ENCODE data around the gene ST6GAL1. TPM values are rescaled to one million over a fixed set of nuclear protein-coding genes. Genes with fewer than 3 reads are reported as not detected.
"Not testable (repeated sequence)": the region's sequence is repeated elsewhere in the genome, so short reads cannot be mapped to it uniquely, and the experiment has no call there.

The ST6GAL1 gene
- total RNA-seq, 4 donors from 2014 or later = 18.0 to 32.2 (median 20.9) TPM

DNA sequence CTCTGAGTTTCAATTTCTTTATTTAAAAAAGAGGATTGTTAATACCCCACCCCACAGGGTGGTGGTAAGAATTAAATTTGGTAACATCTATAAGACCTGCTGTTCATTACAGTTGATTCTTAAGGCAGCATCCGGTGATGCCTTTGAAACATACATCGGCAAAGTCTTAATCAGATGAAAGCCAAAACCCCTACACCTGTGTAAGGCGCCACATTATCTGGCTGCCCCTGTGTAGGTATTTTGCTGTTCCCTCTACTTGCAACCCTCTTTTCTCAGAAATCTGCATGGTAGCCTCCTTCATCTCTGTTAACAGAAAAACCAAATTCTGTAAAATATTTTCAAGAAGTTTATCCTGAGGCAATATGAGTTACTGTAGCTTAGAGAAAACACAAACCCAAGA lies 90.0 kb downstream of the ST6GAL1 start:
- ATAC-seq = no peak
- 94 to 100% methylated on average over 3 of the region's 3 CpGs for WGBS, 2 donors (ENCODE audit: low coverage in 1 of 2)

DNA sequence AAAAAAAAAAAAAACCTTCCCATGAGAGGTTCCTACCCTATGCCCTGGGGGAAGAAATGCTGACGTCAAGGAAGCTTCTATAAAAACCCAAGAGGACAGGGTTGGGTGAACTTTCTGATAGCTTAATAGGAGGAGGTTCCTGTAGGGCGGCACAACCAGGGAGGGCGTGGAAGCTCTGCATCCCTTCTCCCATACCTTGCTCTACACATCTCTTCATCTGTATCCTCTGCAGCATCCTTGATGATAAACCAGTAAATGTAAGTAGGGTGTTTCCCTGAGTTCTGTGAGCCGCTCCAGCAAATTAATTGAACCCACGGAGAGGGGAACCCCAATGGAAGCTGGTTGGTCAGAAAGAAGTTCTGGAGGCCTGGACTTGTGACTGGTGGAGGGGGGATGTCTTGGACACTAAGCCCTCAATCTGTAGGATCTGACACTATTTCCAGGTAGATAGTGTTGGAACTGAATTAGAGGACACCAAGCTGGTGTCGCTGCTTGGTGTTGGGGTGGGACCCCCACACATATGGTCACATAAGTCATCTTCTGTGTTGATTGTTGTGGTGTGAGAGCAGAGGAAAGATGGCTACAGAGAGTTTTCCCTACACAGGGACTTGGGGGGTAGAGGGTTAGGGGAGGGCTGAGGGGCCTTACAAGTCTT lies 91.5 kb downstream of the ST6GAL1 start:
- no peaks in the 10 kb centered on the region for H3K4me1 ChIP-seq
- H3K36me3 ChIP-seq = no peaks in the 10 kb centered on the region
- 89 to 93% methylated on average over 5 to 6 of the region's 6 CpGs for WGBS, 2 donors (ENCODE audit: low coverage in 1 of 2)
- no peaks in the 10 kb centered on the region for H3K9me3 ChIP-seq
- ATAC-seq = no peak
- H3K27ac ChIP-seq = no peak overlapping the region
- TF ChIP-seq EP300 (IDR thresholded peaks at IDR 0.05) (no peak), POLR2A (IDR thresholded peaks at IDR 0.05) (no peak)
- H3K4me3 ChIP-seq = no peak overlapping the region
- no peaks in the 10 kb centered on the region for H3K27me3 ChIP-seq

More for the DNA sequence above, 90.0 kb downstream of the ST6GAL1 start:
- no peak overlapping the region for H3K4me3 ChIP-seq
- H3K9me3 ChIP-seq = no peaks in the 10 kb centered on the region
- no peak overlapping the region for H3K27ac ChIP-seq
- no peaks in the 10 kb centered on the region for H3K36me3 ChIP-seq
- TF ChIP-seq POLR2AphosphoS5 (IDR thresholded peaks at IDR 0.05) = no peak
- TF ChIP-seq POLR2A (IDR thresholded peaks at IDR 0.05) = no peak
- TF ChIP-seq, protein P1, sequence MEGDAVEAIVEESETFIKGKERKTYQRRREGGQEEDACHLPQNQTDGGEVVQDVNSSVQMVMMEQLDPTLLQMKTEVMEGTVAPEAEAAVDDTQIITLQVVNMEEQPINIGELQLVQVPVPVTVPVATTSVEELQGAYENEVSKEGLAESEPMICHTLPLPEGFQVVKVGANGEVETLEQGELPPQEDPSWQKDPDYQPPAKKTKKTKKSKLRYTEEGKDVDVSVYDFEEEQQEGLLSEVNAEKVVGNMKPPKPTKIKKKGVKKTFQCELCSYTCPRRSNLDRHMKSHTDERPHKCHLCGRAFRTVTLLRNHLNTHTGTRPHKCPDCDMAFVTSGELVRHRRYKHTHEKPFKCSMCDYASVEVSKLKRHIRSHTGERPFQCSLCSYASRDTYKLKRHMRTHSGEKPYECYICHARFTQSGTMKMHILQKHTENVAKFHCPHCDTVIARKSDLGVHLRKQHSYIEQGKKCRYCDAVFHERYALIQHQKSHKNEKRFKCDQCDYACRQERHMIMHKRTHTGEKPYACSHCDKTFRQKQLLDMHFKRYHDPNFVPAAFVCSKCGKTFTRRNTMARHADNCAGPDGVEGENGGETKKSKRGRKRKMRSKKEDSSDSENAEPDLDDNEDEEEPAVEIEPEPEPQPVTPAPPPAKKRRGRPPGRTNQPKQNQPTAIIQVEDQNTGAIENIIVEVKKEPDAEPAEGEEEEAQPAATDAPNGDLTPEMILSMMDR (IDR thresholded peaks at IDR 0.05) = no peak
- TF ChIP-seq EP300 (IDR thresholded peaks at IDR 0.05) = no peak
- H3K4me1 ChIP-seq = no peaks in the 10 kb centered on the region
- no peaks in the 10 kb centered on the region for H3K27me3 ChIP-seq

DNA sequence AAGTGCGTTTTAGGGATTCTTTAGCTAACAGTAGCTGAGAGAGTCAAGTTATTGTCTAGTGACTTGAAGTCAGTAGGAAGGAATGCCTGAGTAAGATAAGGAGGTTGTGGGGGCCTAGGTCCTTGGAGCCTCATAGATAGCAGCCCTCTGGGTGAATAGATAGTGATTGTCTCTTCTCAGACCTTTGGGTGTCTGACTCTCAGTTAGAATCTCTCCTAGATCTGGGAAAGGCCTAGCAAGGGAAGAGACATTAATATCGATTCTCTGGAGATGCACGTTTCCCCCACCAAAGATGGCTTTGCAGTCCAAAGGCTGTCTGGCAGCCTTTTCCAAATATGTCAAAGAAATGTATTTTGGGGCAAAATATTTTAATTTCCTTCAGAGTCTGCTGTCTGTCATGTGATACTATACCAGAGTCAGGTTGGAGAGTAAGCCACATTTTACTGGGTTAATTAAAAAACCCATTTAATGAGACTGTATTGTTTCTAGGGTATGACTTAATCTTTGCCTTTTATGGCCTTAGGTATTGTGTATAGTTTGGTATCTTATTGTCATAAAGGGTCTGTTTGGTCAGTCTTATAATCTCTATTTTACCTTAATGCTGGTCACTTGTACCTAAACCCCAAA lies 92.2 kb downstream of the ST6GAL1 start:
- no peak for TF ChIP-seq EP300 (IDR thresholded peaks at IDR 0.05)
- Histone ChIP-seq H3K9me3 (no peaks in the 10 kb centered on the region), H3K36me3 (no peaks in the 10 kb centered on the region), H3K27me3 (no peaks in the 10 kb centered on the region), H3K27ac (no peak overlapping the region), H3K4me1 (no peaks in the 10 kb centered on the region), H3K4me3 (no peak overlapping the region)
- WGBS, 2 donors (ENCODE audit: low coverage in 1 of 2) = 83 to 87% methylated on average over 3 of the region's 3 CpGs
- no peak for ATAC-seq

DNA sequence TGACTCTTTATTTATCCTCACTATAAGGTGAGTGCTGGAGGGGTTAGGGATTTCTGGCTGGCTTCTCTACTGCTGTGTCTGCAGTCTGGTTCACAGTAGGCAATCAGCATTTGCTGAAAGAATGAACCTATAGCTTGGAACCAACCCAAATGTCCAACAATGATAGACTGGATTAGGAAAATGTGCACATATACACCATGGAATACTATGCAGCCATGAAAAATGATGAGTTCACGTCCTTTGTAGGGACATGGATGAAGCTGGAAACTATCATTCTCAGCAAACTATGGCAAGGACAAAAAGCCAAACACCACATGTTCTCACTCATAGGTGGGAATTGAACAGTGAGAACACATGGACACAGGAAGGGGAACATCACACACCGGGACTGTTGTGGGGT lies 93.0 kb downstream of the ST6GAL1 start:
- H3K27ac ChIP-seq = not testable (repeated sequence)

DNA sequence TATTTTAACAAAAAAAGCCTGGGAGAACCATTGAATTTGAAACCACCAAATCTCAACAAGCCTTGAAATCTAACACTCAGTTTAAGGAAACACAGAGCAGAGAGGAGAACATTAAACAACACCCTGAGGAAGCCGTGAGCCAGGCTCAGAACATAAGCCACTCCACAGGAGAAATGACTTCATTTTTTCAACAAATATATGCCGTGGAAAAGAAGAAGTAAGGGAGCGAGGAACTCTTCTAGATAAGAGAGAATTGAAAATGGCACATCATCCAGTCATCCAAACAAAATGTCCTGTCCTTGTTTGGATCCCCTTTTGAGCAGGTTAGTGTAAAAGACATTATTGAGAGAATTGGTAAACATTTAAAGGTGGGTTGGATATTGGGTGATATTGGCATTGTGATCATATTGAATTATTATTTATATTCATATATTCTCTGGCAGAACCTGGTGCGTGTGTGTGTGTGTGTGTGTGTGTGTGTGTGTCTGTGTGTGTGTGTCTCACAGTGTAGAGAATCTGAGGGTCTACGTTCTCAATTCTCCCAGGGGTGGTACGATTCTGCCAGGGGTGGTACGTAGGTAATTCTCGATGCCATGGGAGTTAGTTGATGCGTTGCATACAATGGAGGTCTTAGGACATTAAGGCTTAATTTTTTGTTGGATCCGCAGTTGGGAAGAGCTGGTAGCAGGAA lies 94.4 kb downstream of the ST6GAL1 start:
- no peak for ATAC-seq
- Histone ChIP-seq H3K27ac (peak overlapping the region in 1 of 4 donors; percentile 2), H3K27me3 (no peaks in the 10 kb centered on the region), H3K9me3 (no peaks in the 10 kb centered on the region), H3K4me1 (no peaks in the 10 kb centered on the region), H3K4me3 (no peak overlapping the region), H3K36me3 (no peaks in the 10 kb centered on the region)
- WGBS, 2 donors (ENCODE audit: low coverage in 1 of 2) = 70 to 72% methylated on average over 8 to 10 of the region's 10 CpGs
- TF ChIP-seq EP300 (IDR thresholded peaks at IDR 0.05) (no peak), POLR2AphosphoS5 (IDR thresholded peaks at IDR 0.05) (no peak), POLR2A (IDR thresholded peaks at IDR 0.05) (no peak)
- TF ChIP-seq, protein P1 (IDR thresholded peaks at IDR 0.05) = no peak

More for the DNA sequence above, 93.0 kb downstream of the ST6GAL1 start:
- H3K4me3 ChIP-seq, ATAC-seq, H3K9me3 ChIP-seq, H3K4me1 ChIP-seq, H3K27me3 ChIP-seq, H3K36me3 ChIP-seq: not testable (repeated sequence)
- WGBS, 2 donors (ENCODE audit: low coverage in 1 of 2) = 90 to 92% methylated on average over 2 of the region's 2 CpGs

DNA sequence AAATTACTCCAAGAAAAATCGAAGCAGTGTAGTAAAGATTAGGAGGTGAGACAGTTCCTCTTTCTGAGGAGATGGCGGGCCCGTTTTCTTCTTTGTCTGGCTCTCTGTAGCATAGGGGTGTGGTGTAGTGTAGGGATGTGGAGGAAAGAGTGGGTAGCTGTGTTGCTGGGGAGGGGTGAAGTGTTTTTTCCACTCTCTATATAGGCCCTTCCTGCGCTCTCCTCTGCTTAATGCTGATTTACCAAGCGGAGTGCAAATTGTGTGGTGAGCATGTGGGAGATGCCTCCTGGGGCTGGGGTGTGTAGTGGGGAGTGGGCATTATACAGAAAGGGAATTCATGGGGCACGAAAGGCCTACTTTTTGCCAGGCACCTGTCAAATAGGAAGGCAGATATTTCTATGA lies 94.9 kb downstream of the ST6GAL1 start:
- Histone ChIP-seq H3K27me3 (no peaks in the 10 kb centered on the region), H3K4me3 (no peak overlapping the region), H3K4me1 (no peaks in the 10 kb centered on the region), H3K9me3 (no peaks in the 10 kb centered on the region), H3K27ac (peak overlapping the region in 1 of 4 donors; percentile 2), H3K36me3 (peaks cover 0 to under 1% of the 10 kb centered on the region in 2 donors)
- no peak for ATAC-seq
- TF ChIP-seq, protein P1 (IDR thresholded peaks at IDR 0.05) = no peak
- TF ChIP-seq EP300 (IDR thresholded peaks at IDR 0.05) = no peak
- 65 to 82% methylated on average over 2 to 6 of the region's 6 CpGs for WGBS, 2 donors (ENCODE audit: low coverage in 1 of 2)

Measured in gastroesophageal sphincter (tissue), 4 donors.